Hematopoietic multipotent progenitor cell treated with erythropoietin and hydrocortisone succinate and interleukin-3 and kit ligand, for 17 days (in vitro differentiated cells): Measurements from ENCODE around the gene GRM3.
"Not testable (repeated sequence)": the region's sequence is repeated elsewhere in the genome, so short reads cannot be mapped to it uniquely, and the experiment has no call there.

Experiments used
- DNase-seq: peaks from one replicate; pipeline ENCODE4 v3.0.0-alpha.2; 2015; ENCODE audit warnings: low spot score

The GRM3 gene

DNA sequence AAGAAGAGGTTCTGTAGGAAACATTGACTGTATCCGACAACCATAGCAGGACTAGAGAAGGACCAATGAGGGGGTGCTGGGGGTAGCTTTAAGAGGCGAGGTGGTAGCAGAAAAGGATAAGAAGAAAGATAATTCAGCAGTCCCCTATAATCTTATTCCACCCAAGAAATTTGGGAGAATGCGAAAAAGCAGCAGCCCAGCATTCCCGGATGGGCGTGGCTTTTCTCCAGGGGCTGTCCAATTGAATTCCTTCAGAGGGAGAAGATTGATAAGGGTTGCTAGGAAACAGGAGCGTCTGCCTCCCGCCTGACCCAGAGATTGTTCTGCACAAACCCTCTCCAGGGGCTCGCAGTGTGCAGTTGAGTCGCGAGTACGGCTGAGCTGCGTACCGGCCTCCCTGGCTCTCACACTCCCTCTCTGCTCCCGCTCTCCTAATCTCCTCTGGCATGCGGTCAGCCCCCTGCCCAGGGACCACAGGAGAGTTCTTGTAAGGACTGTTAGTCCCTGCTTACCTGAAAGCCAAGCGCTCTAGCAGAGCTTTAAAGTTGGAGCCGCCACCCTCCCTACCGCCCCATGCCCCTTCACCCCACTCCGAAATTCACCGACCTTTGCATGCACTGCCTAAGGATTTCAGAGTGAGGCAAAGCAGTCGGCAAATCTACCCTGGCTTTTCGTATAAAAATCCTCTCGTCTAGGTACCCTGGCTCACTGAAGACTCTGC is at the start of gene GRM3:
TSS of gene GRM3 (plus strand) at position 349 of the 721 bp plus-strand sequence. CDS start 121,237 bp downstream, outside the sequence.
- no peak for DNase-seq

DNA sequence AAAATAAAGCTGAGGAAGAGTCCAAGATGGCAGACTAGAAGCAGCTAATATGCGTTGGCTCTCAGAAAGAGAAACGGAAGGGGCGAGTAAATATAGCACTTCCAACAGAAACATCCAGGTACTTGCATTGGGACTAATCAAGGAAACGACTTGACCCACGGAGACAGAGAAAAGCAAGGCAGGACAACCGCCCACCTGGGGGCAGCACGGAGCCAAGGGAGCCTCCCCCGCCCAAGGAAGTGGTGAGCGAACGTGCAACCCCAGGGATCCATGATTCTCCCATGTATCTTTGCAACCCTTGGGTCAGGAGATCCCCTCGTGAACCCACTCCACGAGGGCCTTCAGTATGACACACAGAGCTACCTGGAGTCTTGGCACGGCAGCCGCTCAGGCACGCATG is 45.4 kb upstream of the GRM3 start:
- DNase-seq = no peak

DNA sequence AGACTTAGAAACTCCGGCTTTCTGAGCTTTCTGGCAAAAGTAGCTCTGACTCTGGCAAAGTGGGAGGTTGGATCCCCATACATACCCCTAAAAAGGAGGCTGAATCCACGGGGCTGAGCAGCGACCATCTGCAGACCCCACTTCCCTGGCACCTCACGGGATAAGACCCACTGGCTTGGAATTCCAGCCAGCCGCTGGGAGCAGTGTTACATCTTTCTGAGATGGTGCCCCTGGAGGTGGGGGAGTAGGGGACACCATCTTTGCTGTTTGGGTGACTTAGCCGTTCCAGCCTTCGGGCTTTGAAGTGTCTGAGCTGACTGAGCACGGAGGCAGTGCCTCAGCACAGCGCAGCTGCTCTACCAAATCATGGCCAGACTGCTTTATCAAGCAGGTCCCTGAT is 45.0 kb upstream of the GRM3 start:
- DNase-seq = no peak

GRCh38 chr7:86600506-86601290 is 43.0 kb upstream of the GRM3 start:
- no peak for DNase-seq

DNA sequence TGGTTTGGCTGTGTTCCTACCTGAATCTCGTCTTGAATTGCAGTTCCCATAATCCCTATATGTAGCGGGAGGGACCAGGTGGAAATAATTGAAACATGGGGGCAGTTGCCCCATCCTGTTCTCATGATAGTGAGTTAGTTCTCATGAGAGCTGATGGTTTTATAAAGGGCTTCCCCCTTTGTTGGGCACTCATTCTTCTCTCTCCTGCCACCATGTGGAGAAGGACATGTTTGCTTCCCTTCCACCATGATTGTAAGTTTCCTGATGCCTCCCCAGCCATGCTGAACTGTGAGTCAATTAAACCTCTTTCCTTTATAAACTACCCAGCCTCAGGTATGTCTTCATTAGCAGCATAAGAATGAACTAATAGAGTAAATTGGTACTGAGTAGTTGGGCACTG is 28.0 kb upstream of the GRM3 start:
- DNase-seq = not testable (repeated sequence)

DNA sequence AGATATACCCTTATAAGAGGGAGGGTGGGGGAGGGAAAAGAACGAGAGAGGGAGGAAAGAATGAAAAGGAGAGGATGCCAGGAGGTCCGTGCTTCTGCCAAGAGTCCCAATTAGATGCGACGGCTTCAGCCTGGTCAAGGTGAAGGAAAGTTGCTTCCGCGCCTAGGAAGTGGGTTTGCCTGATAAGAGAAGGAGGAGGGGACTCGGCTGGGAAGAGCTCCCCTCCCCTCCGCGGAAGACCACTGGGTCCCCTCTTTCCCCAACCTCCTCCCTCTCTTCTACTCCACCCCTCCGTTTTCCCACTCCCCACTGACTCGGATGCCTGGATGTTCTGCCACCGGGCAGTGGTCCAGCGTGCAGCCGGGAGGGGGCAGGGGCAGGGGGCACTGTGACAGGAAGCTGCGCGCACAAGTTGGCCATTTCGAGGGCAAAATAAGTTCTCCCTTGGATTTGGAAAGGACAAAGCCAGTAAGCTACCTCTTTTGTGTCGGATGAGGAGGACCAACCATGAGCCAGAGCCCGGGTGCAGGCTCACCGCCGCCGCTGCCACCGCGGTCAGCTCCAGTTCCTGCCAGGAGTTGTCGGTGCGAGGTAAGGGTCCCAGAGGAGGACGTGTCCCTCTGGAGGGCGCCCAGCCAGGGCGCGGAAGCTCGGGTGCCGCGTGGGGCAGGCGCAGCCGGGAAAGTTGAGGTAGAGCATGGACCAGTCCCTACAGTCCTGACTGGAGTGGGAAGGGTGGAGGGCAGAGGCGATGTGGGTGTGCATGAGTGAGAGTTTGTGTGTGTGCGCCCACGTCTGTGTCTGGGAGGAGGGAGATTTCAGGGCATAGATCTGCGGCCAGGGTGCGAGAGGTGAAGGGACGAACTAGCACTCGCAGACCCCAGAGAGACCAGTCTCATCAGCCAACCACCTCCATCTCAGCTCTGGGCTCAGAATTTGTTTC is 844 bp downstream of the GRM3 start:
- DNase-seq = no peak

GRCh38 chr7:86645225-86645608 is 1.5 kb downstream of the GRM3 start:
- no peak for DNase-seq

GRCh38 chr7:86645676-86646276 is 2.1 kb downstream of the GRM3 start:
- DNase-seq = no peak

GRCh38 chr7:86647385-86648094 is 3.8 kb downstream of the GRM3 start:
- no peak for DNase-seq

GRCh38 chr7:86648169-86648568 is 4.5 kb downstream of the GRM3 start:
- DNase-seq = no peak

- DNase-seq = no peak
Observed at GRCh38 chr7:86653919-86654659, 10.4 kb downstream of the GRM3 start.

GRCh38 chr7:86657948-86658347 is 14.2 kb downstream of the GRM3 start:
- no peak for DNase-seq

GRCh38 chr7:86660950-86661462 is 17.3 kb downstream of the GRM3 start:
- no peak for DNase-seq

DNA sequence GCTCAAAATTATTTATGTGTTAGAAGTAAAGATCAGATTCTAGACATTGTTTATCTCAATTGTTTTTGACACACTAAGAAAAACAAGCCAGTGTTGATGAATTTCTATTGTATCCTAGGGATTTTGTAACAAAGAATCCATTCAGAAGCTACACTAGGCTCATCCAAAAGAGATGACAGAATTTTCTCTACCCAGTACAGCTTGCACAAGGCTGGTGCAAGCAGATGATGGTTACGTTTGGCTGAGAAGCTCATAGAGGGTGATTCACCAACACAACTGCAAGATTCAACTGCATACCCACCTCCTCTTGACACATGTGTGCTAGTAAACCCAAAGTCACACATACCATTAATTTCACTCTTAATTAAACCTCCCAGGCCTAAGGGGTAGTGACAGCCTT is 20.8 kb downstream of the GRM3 start:
- DNase-seq = no peak

DNA sequence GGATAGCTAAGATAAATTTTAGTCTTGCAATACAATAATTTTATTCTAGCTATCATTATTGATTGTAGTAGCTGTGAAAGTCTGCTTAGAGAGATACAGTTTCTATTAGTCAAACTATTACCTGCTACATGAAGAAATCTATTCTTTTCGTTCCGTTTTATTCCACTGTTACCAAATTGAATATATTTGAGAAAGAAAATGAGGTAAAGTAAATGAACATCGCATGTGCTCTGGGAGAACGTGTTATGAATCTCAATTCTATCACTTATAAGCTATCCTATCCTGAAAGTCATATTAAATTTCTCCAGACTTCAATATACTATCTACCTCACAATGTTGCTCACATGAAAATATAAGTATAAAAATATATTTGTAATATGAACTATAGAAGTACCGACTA is 21.3 kb downstream of the GRM3 start:
- DNase-seq = no peak

- DNase-seq = no peak
Observed at GRCh38 chr7:86665669-86666068, 22.0 kb downstream of the GRM3 start.

DNA sequence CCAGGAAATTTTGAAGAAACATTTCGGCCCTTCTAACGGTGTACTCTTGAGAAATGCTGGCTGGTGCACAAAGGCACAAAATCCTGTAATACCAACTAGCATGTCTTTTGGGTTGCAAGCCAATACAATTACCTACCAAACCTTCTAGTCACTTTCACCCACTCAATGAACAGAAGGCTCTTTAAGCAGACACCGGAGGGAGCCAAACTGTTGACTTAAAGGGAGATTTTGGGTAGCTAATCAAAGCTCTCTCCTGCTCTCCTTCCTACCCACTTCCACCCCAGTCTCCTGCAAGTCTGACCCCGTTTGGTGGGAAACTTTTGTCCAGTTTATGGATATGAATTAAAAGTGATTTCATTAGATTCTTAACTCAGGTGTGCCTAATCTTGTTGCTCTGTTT is 24.0 kb downstream of the GRM3 start:
- DNase-seq = no peak

DNA sequence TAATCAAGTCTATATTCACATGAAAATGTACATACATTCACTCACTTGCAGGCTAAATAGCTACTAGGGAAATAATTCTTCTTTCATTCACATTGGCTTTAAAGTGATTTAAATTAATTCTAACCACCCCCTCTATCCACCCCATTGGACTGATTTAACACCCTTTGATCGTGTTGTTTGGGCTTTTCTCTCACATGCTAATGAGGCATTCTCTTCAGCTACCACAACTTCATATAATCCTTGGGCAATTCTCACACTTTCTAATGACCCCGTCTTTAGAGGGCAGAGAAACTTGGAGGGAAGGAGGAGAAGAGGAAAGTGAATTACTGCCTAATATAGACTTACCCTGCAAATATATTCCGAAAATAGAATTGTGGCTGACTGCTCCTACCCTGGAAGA is 24.6 kb downstream of the GRM3 start:
- no peak for DNase-seq

- no peak for DNase-seq
Observed at GRCh38 chr7:86687831-86688230, 44.1 kb downstream of the GRM3 start.

DNA sequence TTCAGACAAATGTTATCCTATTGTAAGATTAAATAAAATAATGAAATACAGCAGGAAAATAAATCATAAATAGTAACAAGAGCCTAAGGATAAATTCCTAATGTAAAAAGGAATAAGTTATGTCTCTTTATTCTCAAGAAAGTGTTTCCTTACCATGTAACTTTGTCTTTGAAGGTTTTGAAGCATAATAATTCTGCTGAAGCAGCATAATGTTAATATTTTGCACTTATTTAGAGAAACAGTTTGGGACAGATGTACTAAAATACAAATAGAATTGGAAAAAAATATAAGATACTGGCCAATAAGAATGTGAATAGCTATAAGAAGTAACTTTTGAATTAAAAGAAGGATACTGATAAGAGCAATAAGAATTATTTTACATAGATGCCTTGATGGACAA is 45.7 kb downstream of the GRM3 start:
- no peak for DNase-seq
